IPS-18c (cell line): ENCODE results near the gene ULK4.

ENCODE experiments used
- H3K4me3 ChIP-seq: 2 replicates; pipeline ENCODE4 v1.7.0; 2013; ENCODE audit warnings: low read depth, mild to moderate bottlenecking, low read length, moderate library complexity; ENCODE audit not compliant: insufficient read depth
- H3K9me3 ChIP-seq: one replicate; pipeline ENCODE4 v1.6.1; 2013; ENCODE audit warnings: mild to moderate bottlenecking, low read length, moderate library complexity; ENCODE audit not compliant: control insufficient read depth, insufficient read depth

ULK4 gene

DNA sequence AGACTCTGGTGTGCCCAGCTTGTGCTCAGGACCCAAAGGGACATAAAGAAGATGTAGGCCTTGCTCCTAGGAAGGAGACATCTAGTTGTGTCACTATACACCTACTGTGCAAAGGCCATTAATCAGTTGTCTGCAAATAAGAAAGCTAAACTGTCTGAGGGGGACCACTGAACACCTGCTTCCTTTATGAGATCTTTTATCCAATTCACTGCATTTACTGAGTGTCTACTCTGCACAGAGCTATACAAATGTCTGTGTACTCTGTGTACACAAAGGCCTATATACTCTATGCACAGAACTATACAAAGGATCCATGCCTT lies 637.8 kb downstream of the ULK4 start:
- Histone ChIP-seq H3K9me3 (no peaks in the 10 kb centered on the region), H3K4me3 (no peak overlapping the region)

DNA sequence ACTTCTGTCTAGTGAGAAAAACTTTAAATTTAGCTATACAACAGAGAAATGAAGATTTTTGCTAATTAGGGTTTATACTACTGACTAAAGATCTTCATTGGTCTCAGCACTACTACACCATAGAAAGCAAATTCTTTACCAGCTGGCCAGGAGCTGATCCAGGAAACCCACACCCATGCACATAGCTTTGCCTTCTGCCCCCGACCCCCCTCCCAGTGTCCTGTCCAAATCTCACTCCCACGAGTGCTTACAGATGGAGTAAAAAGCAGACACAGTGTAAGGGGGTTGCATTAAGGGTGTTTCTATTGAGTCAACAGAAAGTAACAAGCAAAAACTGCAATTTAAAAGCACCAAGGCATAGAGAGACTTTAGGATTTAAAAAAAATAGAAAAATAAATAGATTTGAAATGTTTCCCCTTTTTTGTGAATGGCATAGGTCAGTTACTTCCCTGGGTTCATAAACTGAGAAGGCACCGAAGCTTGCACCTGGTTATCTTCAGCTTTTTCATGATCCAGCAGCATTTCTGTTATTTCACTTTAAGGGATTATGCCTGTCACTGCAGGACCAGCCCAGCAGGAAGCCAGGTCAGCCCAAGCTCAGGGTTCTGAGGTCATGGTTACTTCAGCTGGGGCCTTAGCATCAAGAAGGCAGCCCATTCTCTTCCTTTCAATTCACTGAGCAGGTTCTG lies 638.3 kb downstream of the ULK4 start:
- H3K4me3 ChIP-seq: no peak overlapping the region
- H3K9me3 ChIP-seq: no peaks in the 10 kb centered on the region

DNA sequence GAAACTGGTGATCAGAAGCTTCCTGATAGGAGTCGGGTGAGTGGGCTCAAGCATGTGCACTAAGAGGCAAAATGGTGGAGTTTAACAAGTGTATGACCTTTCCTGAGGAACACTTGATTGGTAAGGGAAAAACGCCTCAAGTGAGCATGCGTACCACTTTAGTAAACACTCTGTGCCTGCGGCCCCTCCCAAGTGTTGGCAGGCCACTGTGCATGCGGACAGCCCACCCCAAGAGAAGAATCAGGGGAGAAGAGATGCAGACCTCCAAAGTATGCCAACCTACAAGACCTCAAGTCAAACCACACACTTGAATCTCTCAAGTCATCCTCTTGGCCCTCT lies 640.3 kb downstream of the ULK4 start:
- Histone ChIP-seq H3K9me3 (no peaks in the 10 kb centered on the region), H3K4me3 (no peak overlapping the region)

GRCh38 chr3:41320953-41321641 lies 640.8 kb downstream of the ULK4 start:
- Histone ChIP-seq H3K9me3 (no peaks in the 10 kb centered on the region), H3K4me3 (no peak overlapping the region)

- Histone ChIP-seq H3K9me3 (no peaks in the 10 kb centered on the region), H3K4me3 (no peak overlapping the region)
These were observed 643.4 kb downstream of the ULK4 start for GRCh38 chr3:41318520-41318919.

DNA sequence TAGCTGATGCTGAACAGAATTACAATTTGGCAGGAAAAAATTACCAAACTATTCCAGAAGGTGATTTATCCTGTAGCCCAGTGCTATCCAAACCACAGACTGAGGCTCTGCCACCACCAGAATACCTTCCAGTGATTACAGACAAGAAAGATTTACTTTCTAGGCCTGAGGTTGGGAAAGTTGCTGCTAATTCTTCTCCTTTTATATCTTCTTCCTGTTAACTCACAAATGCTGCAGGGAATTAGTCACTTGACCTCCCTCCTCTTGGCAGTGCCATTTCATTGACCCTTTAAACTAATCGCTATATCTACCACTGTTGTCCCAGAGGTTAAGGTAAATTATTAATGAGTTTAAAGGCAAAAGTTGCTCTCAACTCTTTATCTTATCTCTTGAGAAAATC lies 644.2 kb downstream of the ULK4 start:
- Histone ChIP-seq H3K9me3 (no peaks in the 10 kb centered on the region), H3K4me3 (no peak overlapping the region)

- H3K9me3 ChIP-seq: no peaks in the 10 kb centered on the region
These were observed 644.6 kb downstream of the ULK4 start for GRCh38 chr3:41317298-41317697.

GRCh38 chr3:41315126-41315525 lies 646.8 kb downstream of the ULK4 start:
- Histone ChIP-seq H3K9me3 (no peaks in the 10 kb centered on the region), H3K4me3 (no peak overlapping the region)

More at GRCh38 chr3:41317298-41317697, 644.6 kb downstream of the ULK4 start:
- H3K4me3 ChIP-seq: no peak overlapping the region

DNA sequence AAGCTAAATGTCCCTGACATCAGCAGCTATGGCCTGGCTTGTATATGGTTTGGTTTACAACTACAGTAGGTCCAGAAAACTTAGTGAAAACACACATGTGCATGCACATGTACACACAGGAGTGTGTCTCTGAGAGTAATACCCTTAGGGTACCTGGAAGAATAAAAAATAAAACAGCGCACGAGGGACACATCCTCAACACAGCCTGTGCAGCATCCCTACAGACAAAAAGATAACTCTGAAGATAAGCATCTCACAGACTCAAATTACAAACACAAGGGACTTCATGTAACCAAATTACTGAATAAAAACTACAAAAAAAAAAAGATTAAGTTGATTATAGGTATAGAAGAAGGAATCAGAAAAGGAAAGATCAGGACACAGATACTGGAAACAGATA lies 653.8 kb downstream of the ULK4 start:
- Histone ChIP-seq H3K9me3 (no peaks in the 10 kb centered on the region), H3K4me3 (no peak overlapping the region)

DNA sequence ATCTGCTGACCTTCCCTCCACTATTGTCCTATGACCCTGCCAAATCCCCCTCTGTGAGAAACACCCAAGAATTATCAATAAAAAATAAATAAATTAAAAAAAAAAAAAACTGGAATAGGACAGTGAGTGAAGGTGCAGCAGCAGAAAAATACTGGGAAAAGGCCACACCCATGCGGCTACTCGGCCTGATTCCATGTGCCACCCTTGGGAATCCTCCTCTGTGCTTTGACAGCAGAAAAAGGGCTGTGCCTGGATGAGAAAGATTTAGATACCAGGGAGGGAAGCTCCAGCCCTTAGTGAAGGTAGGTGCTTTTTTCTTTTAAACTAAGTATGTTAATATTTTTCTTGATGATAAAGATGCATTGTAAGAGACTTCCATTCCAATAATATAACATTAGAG lies 654.8 kb downstream of the ULK4 start:
- Histone ChIP-seq H3K4me3 (no peak overlapping the region), H3K9me3 (no peaks in the 10 kb centered on the region)

- no peak overlapping the region for H3K4me3 ChIP-seq
- H3K9me3 ChIP-seq: no peaks in the 10 kb centered on the region
These were observed 657.3 kb downstream of the ULK4 start for GRCh38 chr3:41304593-41304992.

DNA sequence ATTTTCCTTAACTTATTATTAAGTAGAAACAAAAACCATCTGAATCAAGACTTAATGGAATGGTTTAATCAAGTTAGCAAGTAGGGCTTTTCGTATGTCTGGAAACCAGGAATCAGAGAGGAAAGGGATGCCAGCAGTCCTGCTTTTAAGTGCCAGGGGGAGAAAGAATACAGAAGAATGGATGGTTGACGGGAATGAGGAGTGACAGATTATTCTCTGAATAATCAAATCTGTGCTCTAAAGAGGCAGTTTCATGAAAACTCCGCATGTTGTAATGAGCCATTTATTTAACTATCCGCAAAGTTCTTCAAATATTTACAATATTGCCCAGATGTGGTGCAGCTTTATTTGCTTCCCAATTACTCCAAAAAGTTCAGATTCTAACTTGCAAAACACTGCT lies 659.6 kb downstream of the ULK4 start:
- Histone ChIP-seq H3K9me3 (no peaks in the 10 kb centered on the region), H3K4me3 (no peak overlapping the region)

- H3K9me3 ChIP-seq: no peaks in the 10 kb centered on the region
These were observed 660.4 kb downstream of the ULK4 start for GRCh38 chr3:41301548-41301947.

GRCh38 chr3:41299036-41299435 lies 662.9 kb downstream of the ULK4 start:
- Histone ChIP-seq H3K9me3 (no peaks in the 10 kb centered on the region), H3K4me3 (no peak overlapping the region)

More at GRCh38 chr3:41301548-41301947, 660.4 kb downstream of the ULK4 start:
- H3K4me3 ChIP-seq: no peak overlapping the region

GRCh38 chr3:41297750-41298149 lies 664.2 kb downstream of the ULK4 start:
- Histone ChIP-seq H3K4me3 (no peak overlapping the region), H3K9me3 (no peaks in the 10 kb centered on the region)

GRCh38 chr3:41296556-41296955 lies 665.3 kb downstream of the ULK4 start:
- Histone ChIP-seq H3K9me3 (no peaks in the 10 kb centered on the region), H3K4me3 (no peak overlapping the region)

DNA sequence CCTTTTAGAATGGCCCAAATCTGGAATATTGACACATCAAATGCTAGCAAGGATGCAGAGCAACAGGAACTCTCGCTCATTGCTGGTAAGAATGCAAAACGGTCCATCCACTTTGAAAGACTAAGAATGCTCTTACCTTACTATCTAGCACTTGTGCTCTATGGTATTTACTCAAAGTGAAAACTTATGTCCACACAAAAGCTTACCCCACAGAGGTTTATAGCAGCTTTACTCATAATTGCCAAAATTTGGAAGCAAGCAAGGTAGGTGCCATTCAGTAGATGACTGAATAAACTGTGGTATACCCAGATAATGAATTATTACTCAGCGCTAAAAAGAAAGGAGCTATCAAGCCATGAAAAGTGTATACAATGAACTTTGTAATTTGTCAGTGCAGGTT lies 666.2 kb downstream of the ULK4 start:
- Histone ChIP-seq H3K4me3 (no peak overlapping the region), H3K9me3 (no peaks in the 10 kb centered on the region)

GRCh38 chr3:41293169-41293681 lies 668.7 kb downstream of the ULK4 start:
- H3K9me3 ChIP-seq: no peaks in the 10 kb centered on the region
- H3K4me3 ChIP-seq: no peak overlapping the region

- no peak overlapping the region for H3K4me3 ChIP-seq
- H3K9me3 ChIP-seq: no peaks in the 10 kb centered on the region
These were observed 671.2 kb downstream of the ULK4 start for GRCh38 chr3:41290736-41291135.
